HUES6 (cell line): ENCODE results near the gene SLC35G3.
"Not testable (repeated sequence)": the region's sequence is repeated elsewhere in the genome, so short reads cannot be mapped to it uniquely, and the experiment has no call there.

Experiments
- H3K27ac ChIP-seq: 2 replicates; pipeline ENCODE4 v1.7.0; 2013; ENCODE audit warnings: low read depth, mild to moderate bottlenecking, low read length, inconsistent platforms
- H3K27me3 ChIP-seq: 2 replicates; pipeline ENCODE4 v1.6.1; 2013; ENCODE audit warnings: low read length; ENCODE audit not compliant: control insufficient read depth, insufficient read depth
- H3K36me3 ChIP-seq: 2 replicates; pipeline ENCODE4 v1.6.1; 2013; ENCODE audit warnings: low read length; ENCODE audit not compliant: control insufficient read depth, insufficient read depth
- H3K4me1 ChIP-seq: 2 replicates; pipeline ENCODE4 v1.6.1; 2013; ENCODE audit warnings: low read length; ENCODE audit not compliant: control insufficient read depth, insufficient read depth
- H3K4me3 ChIP-seq: 2 replicates; pipeline ENCODE4 v1.5.1; 2013; ENCODE audit warnings: low read depth, low read length
- H3K9ac ChIP-seq: one replicate; pipeline ENCODE4 v1.6.1; 2013; ENCODE audit warnings: mild to moderate bottlenecking, low read length
- H3K9me3 ChIP-seq: 2 replicates; pipeline ENCODE4 v1.6.1; 2013; ENCODE audit warnings: low read depth, low read length; ENCODE audit not compliant: control insufficient read depth, insufficient read depth

Gene SLC35G3

GRCh38 chr17:35194001-35194400 lies at the start of gene SLC35G3:
Gene SLC35G3, minus strand, starts transcription at chr17:35194393. Its CDS starts 86 bp downstream, at chr17:35194307.
- H3K9me3 ChIP-seq, H3K9ac ChIP-seq, H3K4me1 ChIP-seq, H3K27me3 ChIP-seq, H3K4me3 ChIP-seq, H3K36me3 ChIP-seq, H3K27ac ChIP-seq: not testable (repeated sequence)

- peak overlapping the region; percentile 73 for H3K4me3 ChIP-seq
- peaks cover 22% of the 10 kb centered on the region for H3K4me1 ChIP-seq
- no peaks in the 10 kb centered on the region for H3K36me3 ChIP-seq
- H3K27me3 ChIP-seq, result no peaks in the 10 kb centered on the region
- peak overlapping the region; percentile 68 for H3K9ac ChIP-seq
- H3K27ac ChIP-seq, result no peak overlapping the region
- no peaks in the 10 kb centered on the region for H3K9me3 ChIP-seq
Measured at GRCh38 chr17:35243561-35244340, 49.6 kb upstream of the SLC35G3 start.

GRCh38 chr17:35242805-35243560 lies 48.8 kb upstream of the SLC35G3 start, which contains the start of gene SLFN5:
Gene SLFN5, plus strand, starts transcription at chr17:35243072. Its CDS starts 15,619 bp downstream, at chr17:35258691.
- peak within 1 kb of the TSS; percentile 73 for H3K4me3 ChIP-seq
- peaks cover 22% of the 10 kb centered on the region for H3K4me1 ChIP-seq
- no peak within 1 kb of the TSS for H3K27ac ChIP-seq
- no peaks in the 10 kb centered on the region for H3K36me3 ChIP-seq
- no peaks in the 10 kb centered on the region for H3K9me3 ChIP-seq
- H3K27me3 ChIP-seq, result no peaks in the 10 kb centered on the region
- peak within 1 kb of the TSS; percentile 68 for H3K9ac ChIP-seq

GRCh38 chr17:35242158-35242804 lies 48.1 kb upstream of the SLC35G3 start:
- no peaks in the 10 kb centered on the region for H3K9me3 ChIP-seq
- no peaks in the 10 kb centered on the region for H3K36me3 ChIP-seq
- H3K9ac ChIP-seq, result peak overlapping the region; percentile 50
- H3K27me3 ChIP-seq, result no peaks in the 10 kb centered on the region
- H3K27ac ChIP-seq, result no peak overlapping the region
- peaks cover 22% of the 10 kb centered on the region for H3K4me1 ChIP-seq
- H3K4me3 ChIP-seq, result peak overlapping the region; percentile 73

- Histone ChIP-seq H3K27me3 (no peaks in the 10 kb centered on the region), H3K9ac (peak overlapping the region; percentile 29), H3K4me1 (peaks cover 22% of the 10 kb centered on the region), H3K36me3 (no peaks in the 10 kb centered on the region), H3K9me3 (no peaks in the 10 kb centered on the region), H3K27ac (no peak overlapping the region), H3K4me3 (peak overlapping the region; percentile 73)
Measured at GRCh38 chr17:35241520-35241919, 47.3 kb upstream of the SLC35G3 start.

- no peak overlapping the region for H3K9ac ChIP-seq
- H3K4me1 ChIP-seq, result peaks cover 22% of the 10 kb centered on the region
- H3K4me3 ChIP-seq, result no peak overlapping the region
- H3K27me3 ChIP-seq, result no peaks in the 10 kb centered on the region
- no peaks in the 10 kb centered on the region for H3K9me3 ChIP-seq
- H3K27ac ChIP-seq, result no peak overlapping the region
- H3K36me3 ChIP-seq, result no peaks in the 10 kb centered on the region
Measured at GRCh38 chr17:35240861-35241260, 46.7 kb upstream of the SLC35G3 start.

GRCh38 chr17:35239823-35240222 lies 45.6 kb upstream of the SLC35G3 start:
- no peaks in the 10 kb centered on the region; the same call in none of the 2 replicates for H3K27me3 ChIP-seq
- H3K9ac ChIP-seq, result no peak overlapping the region
- H3K27ac ChIP-seq, result no peak overlapping the region
- no peaks in the 10 kb centered on the region for H3K9me3 ChIP-seq
- no peak overlapping the region for H3K4me3 ChIP-seq
- H3K36me3 ChIP-seq, result no peaks in the 10 kb centered on the region
- peaks cover 20% of the 10 kb centered on the region for H3K4me1 ChIP-seq

GRCh38 chr17:35238821-35239220 lies 44.6 kb upstream of the SLC35G3 start:
- H3K27me3 ChIP-seq, result no peaks in the 10 kb centered on the region; the same call in none of the 2 replicates
- H3K9me3 ChIP-seq, result no peaks in the 10 kb centered on the region
- no peaks in the 10 kb centered on the region for H3K36me3 ChIP-seq
- no peak overlapping the region for H3K27ac ChIP-seq
- H3K4me3 ChIP-seq, result no peak overlapping the region
- no peak overlapping the region for H3K9ac ChIP-seq
- H3K4me1 ChIP-seq, result peaks cover 10% of the 10 kb centered on the region

- Histone ChIP-seq H3K4me1 (0 out of 2 replicates have a peak, but pooled peaks cover 2% of the 10 kb centered on the region), H3K36me3 (no peaks in the 10 kb centered on the region), H3K4me3 (no peak overlapping the region), H3K27me3 (no peaks in the 10 kb centered on the region; the same call in none of the 2 replicates), H3K9me3 (no peaks in the 10 kb centered on the region), H3K27ac (no peak overlapping the region), H3K9ac (no peak overlapping the region)
Measured at GRCh38 chr17:35236821-35237220, 42.6 kb upstream of the SLC35G3 start.

GRCh38 chr17:35235917-35236316 lies 41.7 kb upstream of the SLC35G3 start:
- H3K4me1 ChIP-seq, result no peaks in the 10 kb centered on the region
- no peak overlapping the region for H3K27ac ChIP-seq
- H3K4me3 ChIP-seq, result no peak overlapping the region
- no peaks in the 10 kb centered on the region for H3K9me3 ChIP-seq
- H3K9ac ChIP-seq, result no peak overlapping the region
- no peaks in the 10 kb centered on the region for H3K36me3 ChIP-seq
- no peaks in the 10 kb centered on the region; the same call in none of the 2 replicates for H3K27me3 ChIP-seq
